H1 (cell line): ENCODE measurements around the gene ATP9B.
"Not testable (repeated sequence)": the region's sequence is repeated elsewhere in the genome, so short reads cannot be mapped to it uniquely, and the experiment has no call there.

Experiments
- POLR2A ChIP-seq, 2 experiments: IDR thresholded peaks; 1 replicate in 1 of 2; 2 replicates in 1 of 2; pipeline ENCODE4 v1.6.1; 2011; ENCODE audit warnings: low read depth in 2 of 2, low read length in 2 of 2, mild to moderate bottlenecking in 2 of 2; ENCODE audit errors: control extremely low read depth in 1 of 2
- SUZ12 ChIP-seq: fragments of 200-600 bp; sonication (generic); IDR thresholded peaks from 2 replicates; pipeline ENCODE4 v1.6.1; 2012; ENCODE audit warnings: mild to moderate bottlenecking, inconsistent platforms, low read length, moderate library complexity, mixed read lengths
- TAF1 ChIP-seq: IDR thresholded peaks from 2 replicates; pipeline ENCODE4 v1.6.1; 2011; ENCODE audit warnings: mild to moderate bottlenecking, low read depth, low read length
- TF ChIP-seq, protein P1 (sequence below), 3 experiments: IDR thresholded peaks; 1 replicate in 2 of 3; 2 replicates in 1 of 3; pipeline versions ENCODE4 v1.5.1 to v1.6.1; 2011; ENCODE audit warnings: low read length in 3 of 3, mild to moderate bottlenecking in 3 of 3, inconsistent platforms in 2 of 3, low read depth in 1 of 3, moderate library complexity in 1 of 3; ENCODE audit not compliant: insufficient read depth in 1 of 3; ENCODE audit errors: control extremely low read depth in 1 of 3

- TF ChIP-seq POLR2A (IDR thresholded peaks at IDR 0.05; ENCODE audit: control extremely low read depth in 1 of 2, low read depth in 2 of 2, low read length in 2 of 2); TAF1; SUZ12: not testable (repeated sequence)
- TF ChIP-seq, protein P1, sequence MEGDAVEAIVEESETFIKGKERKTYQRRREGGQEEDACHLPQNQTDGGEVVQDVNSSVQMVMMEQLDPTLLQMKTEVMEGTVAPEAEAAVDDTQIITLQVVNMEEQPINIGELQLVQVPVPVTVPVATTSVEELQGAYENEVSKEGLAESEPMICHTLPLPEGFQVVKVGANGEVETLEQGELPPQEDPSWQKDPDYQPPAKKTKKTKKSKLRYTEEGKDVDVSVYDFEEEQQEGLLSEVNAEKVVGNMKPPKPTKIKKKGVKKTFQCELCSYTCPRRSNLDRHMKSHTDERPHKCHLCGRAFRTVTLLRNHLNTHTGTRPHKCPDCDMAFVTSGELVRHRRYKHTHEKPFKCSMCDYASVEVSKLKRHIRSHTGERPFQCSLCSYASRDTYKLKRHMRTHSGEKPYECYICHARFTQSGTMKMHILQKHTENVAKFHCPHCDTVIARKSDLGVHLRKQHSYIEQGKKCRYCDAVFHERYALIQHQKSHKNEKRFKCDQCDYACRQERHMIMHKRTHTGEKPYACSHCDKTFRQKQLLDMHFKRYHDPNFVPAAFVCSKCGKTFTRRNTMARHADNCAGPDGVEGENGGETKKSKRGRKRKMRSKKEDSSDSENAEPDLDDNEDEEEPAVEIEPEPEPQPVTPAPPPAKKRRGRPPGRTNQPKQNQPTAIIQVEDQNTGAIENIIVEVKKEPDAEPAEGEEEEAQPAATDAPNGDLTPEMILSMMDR (IDR thresholded peaks at IDR 0.05; ENCODE audit: control extremely low read depth in 1 of 3, insufficient read depth in 1 of 3, low read depth in 1 of 3, low read length in 3 of 3): not testable (repeated sequence)
Measured at GRCh38 chr18:79078791-79079190, 9.6 kb downstream of the ATP9B start.
